HepG2 (cell line): Measurements from ENCODE around the gene TFEB. TPM values are rescaled to one million over a fixed set of nuclear protein-coding genes. Genes with fewer than 3 reads are reported as not detected.

ENCODE experiments used
- ATAC-seq: fragments of 200-7000 bp; cut with Tn5 transposase; 3 replicates; pipeline ENCODE4 v1.9.1; 2020; ENCODE audit warnings: mild to moderate bottlenecking, moderate library complexity
- BruUV-seq: library from RNA; stranded (reverse); fragments of 400-500 nt; replicated peaks from 2 replicates; lab custom pipeline; 2021; lab: Mats Ljungman, UMichigan
- CTCF ChIA-PET: fragments of 300-600 bp; formaldehyde crosslinking; extraction: SDS; loops from one replicate; lab custom pipeline; 2021; ENCODE audit warnings: low total read pairs, inconsistent platforms, low intra/inter-chr PET ratio; lab: Yijun Ruan, JAX
- POLR2A ChIA-PET: fragments of 350-600 bp; sonication (Branson Sonifier 250); formaldehyde crosslinking; loops from one replicate; lab custom pipeline; 2020; ENCODE audit warnings: antibody characterized with exemption, inconsistent platforms; lab: Yijun Ruan, JAX
- DNase-seq: peaks from one replicate; pipeline ENCODE4 v3.0.0-alpha.2; 2015; ENCODE audit warnings: low spot score
- FAIRE-seq: peaks from 3 replicates; lab custom pipeline; 2011; peaks lifted over from hg19 to GRCh38; lab: Jason Lieb, UNC
- H2AFZ ChIP-seq: one replicate; pipeline ENCODE4 v1.6.1; 2011; ENCODE audit warnings: low read length, inconsistent platforms
- H3K27ac ChIP-seq: fragments of 300-600 bp; 3 replicates; pipeline ENCODE4 v1.8.0; 2011; ENCODE audit warnings: mixed run types, mild to moderate bottlenecking, mixed read lengths, low read length, inconsistent platforms; ENCODE audit not compliant: insufficient read depth; ENCODE audit errors: extremely low read length
- H3K27me3 ChIP-seq, 2 experiments: fragments of 200-600 bp in 1 of 2; 2 replicates in 1 of 2; 3 replicates in 1 of 2; pipeline versions ENCODE4 v1.6.0 to v1.8.0; 2011; ENCODE audit warnings: low read length in 2 of 2, mild to moderate bottlenecking in 2 of 2, moderate library complexity in 2 of 2, inconsistent platforms in 1 of 2; ENCODE audit not compliant: insufficient read depth in 2 of 2, control insufficient read depth in 1 of 2
- H3K36me3 ChIP-seq, 2 experiments: fragments of 200-600 bp in 1 of 2; replicated peaks in 1 of 2; 2 replicates in 1 of 2; 3 replicates in 1 of 2; pipeline versions ENCODE4 v1.5.1 to v1.8.0; 2011; ENCODE audit warnings: low read length in 2 of 2, inconsistent platforms in 1 of 2; ENCODE audit not compliant: insufficient read depth in 2 of 2, control insufficient read depth in 1 of 2
- H3K4me1 ChIP-seq: 2 replicates; pipeline ENCODE4 v1.5.1; 2012; ENCODE audit warnings: low read length, inconsistent platforms; ENCODE audit not compliant: insufficient read depth
- H3K4me2 ChIP-seq: 2 replicates; pipeline ENCODE4 v1.6.0; 2011; ENCODE audit warnings: low read depth, low read length, inconsistent platforms
- H3K4me3 ChIP-seq, 3 experiments: fragments of 200-600 bp in 1 of 3; sonication (generic), shearing (Covaris generic) in 1 of 3; replicated peaks in 1 of 3; 2 replicates each; pipeline ENCODE4 v1.5.1; 2011 to 2016; ENCODE audit warnings: low read length in 3 of 3, inconsistent platforms in 2 of 3, low read depth in 2 of 3, mild to moderate bottlenecking in 2 of 3, control low read depth in 1 of 3, mixed read lengths in 1 of 3; ENCODE audit not compliant: insufficient read depth in 1 of 3
- H3K79me2 ChIP-seq: one replicate; pipeline ENCODE4 v1.6.1; 2011; ENCODE audit warnings: low read length, inconsistent platforms; ENCODE audit not compliant: insufficient read depth
- H3K9ac ChIP-seq: 2 replicates; pipeline ENCODE4 v1.6.0; 2011; ENCODE audit warnings: mild to moderate bottlenecking, low read depth, low read length, inconsistent platforms; ENCODE audit not compliant: insufficient read depth
- H3K9me3 ChIP-seq: 2 replicates; pipeline ENCODE4 v1.5.1; 2012; ENCODE audit warnings: mild to moderate bottlenecking, low read length
- H4K20me1 ChIP-seq: 2 replicates; pipeline ENCODE4 v1.6.0; 2011; ENCODE audit warnings: inconsistent platforms, mild to moderate bottlenecking, low read length, moderate library complexity; ENCODE audit not compliant: insufficient read depth
- HES4 ChIP-seq: sonication (generic); formaldehyde crosslinking; IDR thresholded peaks from 2 replicates; pipeline ENCODE4 v1.9.0; 2021; ENCODE audit warnings: mild to moderate bottlenecking, missing genetic modification reagents, borderline replicate concordance
- NRL ChIP-seq: sonication (generic); formaldehyde crosslinking; IDR thresholded peaks from 2 replicates; pipeline ENCODE4 v1.5.0; 2020; ENCODE audit warnings: missing genetic modification reagents, mild to moderate bottlenecking, moderate library complexity, borderline replicate concordance
- ZNF20 ChIP-seq: sonication (generic); formaldehyde crosslinking; IDR thresholded peaks from 2 replicates; pipeline ENCODE4 v1.4.0; 2020; ENCODE audit warnings: mild to moderate bottlenecking, moderate library complexity, missing genetic modification reagents
- WGBS: methylation state at CpG from one replicate; pipeline ENCODE4 v1.1.6; 2017; ENCODE audit warnings: low lambda C conversion rate; 5-methylcytosine and 5-hydroxymethylcytosine counted together
- in situ Hi-C: cut with HindIII; loops from 2 replicates; pipeline ENCODE4 v1.10.0; 2017; ENCODE audit warnings: low pct_unique_long_range_greater_than_20kb; ENCODE audit not compliant: extremely low pct_ligation_motif_present
- intact Hi-C: fragments of 100-400 bp; cut with micrococcal nuclease; formaldehyde crosslinking; loops from one replicate; pipeline ENCODE4 v1.10.0; 2022; ENCODE audit not compliant: unreplicated experiment
- polyA plus RNA-seq, 8 experiments: library from polyadenylated mRNA; depleted of rRNA in 3 of 8; stranded (reverse) in 7 of 8; unstranded in 1 of 8; fragments of >200 nt; fragmentation: Illumina TruSeq in 4 of 8; extraction: Trizol in 4 of 8; gene quantifications; 2 replicates each; pipeline versions ENCODE4 v1.2.1 to v1.2.3, GENCODE V29; 2011 to 2016; ENCODE audit warnings: low read depth in 4 of 8, missing spikeins in 1 of 8, mixed read lengths in 1 of 8; ENCODE audit not compliant: insufficient read depth in 1 of 8
- total RNA-seq, 5 experiments: library from RNA; depleted of rRNA; stranded (reverse); fragments of >200 nt; fragmentation: Illumina TruSeq; extraction: Trizol; gene quantifications; 2 replicates each; pipeline ENCODE4 v1.2.3, GENCODE V29; 2016; ENCODE audit warnings: low read depth in 1 of 5
- TF ChIP-seq, protein P1 (sequence below): sonication (generic); formaldehyde crosslinking; IDR thresholded peaks from 2 replicates; pipeline ENCODE4 v1.4.0; 2020; ENCODE audit warnings: mild to moderate bottlenecking, missing genetic modification reagents
- TF ChIP-seq, protein P2 (sequence below): sonication (generic); formaldehyde crosslinking; conservative IDR thresholded peaks from 2 replicates; pipeline ENCODE4 v1.5.0; 2020; ENCODE audit warnings: missing genetic modification reagents

The TFEB gene
- total and polyA plus RNA-seq, 2 of the 13 experiments (the other 11 are each of a cell fraction or from before 2014, with no cell fraction given), result 13.3 to 18.7 TPM

DNA sequence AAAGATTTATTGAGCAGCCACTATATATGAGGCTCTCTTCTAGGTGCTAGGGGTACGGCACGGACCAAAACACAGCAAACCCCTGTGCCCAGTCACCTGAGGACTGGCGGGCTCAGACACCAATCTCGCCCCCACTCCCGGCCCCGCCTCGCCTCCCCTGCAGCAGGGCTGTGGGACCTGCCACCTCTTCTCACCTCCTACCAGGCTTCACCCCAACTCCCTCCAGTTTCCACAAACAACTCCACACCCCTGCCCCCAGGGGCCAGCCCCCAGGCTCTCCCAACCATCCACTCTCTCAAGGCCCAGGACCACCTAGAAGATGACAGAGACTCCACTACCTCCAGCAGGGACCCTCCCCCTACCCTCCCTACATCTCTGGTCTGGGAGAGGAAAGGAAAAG, 6.5 kb downstream of the TFEB start:
- intact Hi-C loops, result loop anchor here (10.0 kb wide), 1 partner anchor 316 kb away; no protein-coding TSS in a partner anchor
- WGBS, result 91% methylated on average over 7 of the region's 7 CpGs
- FAIRE-seq, result no peak

More for the DNA sequence above, 6.5 kb downstream of the TFEB start:
- Histone ChIP-seq H3K79me2 (peaks cover 5% of the 10 kb centered on the region), H3K27me3 (no peaks in the 10 kb centered on the region; a peak in 1 of 5 replicates), H4K20me1 (no peaks in the 10 kb centered on the region), H3K4me1 (peaks cover 59% of the 10 kb centered on the region), H2AFZ (no peak overlapping the region), H3K36me3 (no peaks in the 10 kb centered on the region), H3K9me3 (no peaks in the 10 kb centered on the region), H3K27ac (no peak overlapping the region), H3K9ac (peak overlapping the region; percentile 2; the same call in 1 of the 2 replicates), H3K4me3 (0 out of 6 replicates have a peak overlapping the region, but pooled peaks of 1 of the 3 experiments have one; percentile 43), H3K4me2 (peak overlapping the region; percentile 65)
- ATAC-seq (no peak), DNase-seq (no peak)
- CTCF ChIA-PET, result interaction anchor here (1.8 kb wide), 1 partner anchor 23 kb away, joined by 4 read pairs; no protein-coding TSS in a partner anchor
- in situ Hi-C loops, result no loop called here
- no TSS peak for BruUV-seq
- TF ChIP-seq, protein P1, sequence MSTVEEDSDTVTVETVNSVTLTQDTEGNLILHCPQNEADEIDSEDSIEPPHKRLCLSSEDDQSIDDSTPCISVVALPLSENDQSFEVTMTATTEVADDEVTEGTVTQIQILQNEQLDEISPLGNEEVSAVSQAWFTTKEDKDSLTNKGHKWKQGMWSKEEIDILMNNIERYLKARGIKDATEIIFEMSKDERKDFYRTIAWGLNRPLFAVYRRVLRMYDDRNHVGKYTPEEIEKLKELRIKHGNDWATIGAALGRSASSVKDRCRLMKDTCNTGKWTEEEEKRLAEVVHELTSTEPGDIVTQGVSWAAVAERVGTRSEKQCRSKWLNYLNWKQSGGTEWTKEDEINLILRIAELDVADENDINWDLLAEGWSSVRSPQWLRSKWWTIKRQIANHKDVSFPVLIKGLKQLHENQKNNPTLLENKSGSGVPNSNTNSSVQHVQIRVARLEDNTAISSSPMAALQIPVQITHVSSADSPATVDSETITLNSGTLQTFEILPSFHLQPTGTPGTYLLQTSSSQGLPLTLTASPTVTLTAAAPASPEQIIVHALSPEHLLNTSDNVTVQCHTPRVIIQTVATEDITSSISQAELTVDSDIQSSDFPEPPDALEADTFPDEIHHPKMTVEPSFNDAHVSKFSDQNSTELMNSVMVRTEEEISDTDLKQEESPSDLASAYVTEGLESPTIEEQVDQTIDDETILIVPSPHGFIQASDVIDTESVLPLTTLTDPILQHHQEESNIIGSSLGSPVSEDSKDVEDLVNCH (CRISPR knock-in tag), result no peak
- TF ChIP-seq HES4 (CRISPR knock-in tag) (no peak), ZNF20 (CRISPR knock-in tag) (no peak), NRL (0 out of 2 replicates have a peak, but pooled peaks have one; percentile 2)
- TF ChIP-seq, protein P2, sequence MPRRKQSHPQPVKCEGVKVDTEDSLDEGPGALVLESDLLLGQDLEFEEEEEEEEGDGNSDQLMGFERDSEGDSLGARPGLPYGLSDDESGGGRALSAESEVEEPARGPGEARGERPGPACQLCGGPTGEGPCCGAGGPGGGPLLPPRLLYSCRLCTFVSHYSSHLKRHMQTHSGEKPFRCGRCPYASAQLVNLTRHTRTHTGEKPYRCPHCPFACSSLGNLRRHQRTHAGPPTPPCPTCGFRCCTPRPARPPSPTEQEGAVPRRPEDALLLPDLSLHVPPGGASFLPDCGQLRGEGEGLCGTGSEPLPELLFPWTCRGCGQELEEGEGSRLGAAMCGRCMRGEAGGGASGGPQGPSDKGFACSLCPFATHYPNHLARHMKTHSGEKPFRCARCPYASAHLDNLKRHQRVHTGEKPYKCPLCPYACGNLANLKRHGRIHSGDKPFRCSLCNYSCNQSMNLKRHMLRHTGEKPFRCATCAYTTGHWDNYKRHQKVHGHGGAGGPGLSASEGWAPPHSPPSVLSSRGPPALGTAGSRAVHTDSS (CRISPR knock-in tag), result no peak
- POLR2A ChIA-PET, result interaction anchor here (1.9 kb wide), 1 partner anchor 58 kb away, joined by 6 read pairs; the partner anchor contains the start of gene TOMM6
